GM12878 (cell line): ENCODE results near the gene GET3. TPM values are rescaled to one million over a fixed set of nuclear protein-coding genes. Genes with fewer than 3 reads are reported as not detected.

Experiments used
- ATAC-seq: fragments of 200-7000 bp; cut with Tn5 transposase; 3 replicates; pipeline ENCODE4 v1.9.1; 2020; ENCODE audit warnings: mild to moderate bottlenecking, moderate library complexity
- BruUV-seq: library from RNA; stranded (reverse); fragments of 400-500 nt; replicated peaks from 2 replicates; lab custom pipeline; 2021; lab: Mats Ljungman, UMichigan
- CTCF ChIA-PET: fragments of 300-600 bp; sonication (Branson Sonifier 250); formaldehyde crosslinking; extraction: SDS; loops from one replicate; lab custom pipeline; 2021; ENCODE audit warnings: inconsistent platforms; lab: Yijun Ruan, JAX
- POLR2A ChIA-PET: fragments of 350-600 bp; formaldehyde crosslinking; extraction: SDS; loops from one replicate; lab custom pipeline; 2021; ENCODE audit warnings: inconsistent platforms; lab: Charles Lee
- RAD21 ChIA-PET: fragments of 300-600 bp; sonication (Branson Sonifier 250); formaldehyde crosslinking; loops from one replicate; lab custom pipeline; 2023; ENCODE audit warnings: antibody characterized with exemption; ENCODE audit not compliant: unreplicated experiment; lab: Charles Lee
- SMC1A ChIA-PET: fragments of 300-600 bp; sonication (Branson Sonifier 250); formaldehyde crosslinking; loops from one replicate; lab custom pipeline; 2023; ENCODE audit not compliant: unreplicated experiment, uncharacterized antibody; lab: Charles Lee
- DNase-seq: peaks from one replicate; pipeline ENCODE4 v3.0.0-alpha.2; 2011; ENCODE audit warnings: low read depth, low spot score
- FAIRE-seq: peaks from 3 replicates; lab custom pipeline; 2011; peaks lifted over from hg19 to GRCh38; lab: Jason Lieb, UNC
- H2AFZ ChIP-seq: 2 replicates; pipeline ENCODE4 v1.6.0; 2011; ENCODE audit warnings: low read depth, low read length, control low read depth; ENCODE audit not compliant: control insufficient read depth
- H3K27ac ChIP-seq: 2 replicates; pipeline ENCODE4 v1.5.1; 2011; ENCODE audit warnings: control low read depth; ENCODE audit not compliant: control insufficient read depth, insufficient read depth
- H3K27me3 ChIP-seq, 2 experiments: replicated peaks in 1 of 2; 2 replicates each; pipeline versions ENCODE4 v1.6.0 to v1.6.1; 2011; ENCODE audit warnings: low read length in 1 of 2; ENCODE audit not compliant: control insufficient read depth in 2 of 2, insufficient read depth in 2 of 2
- H3K36me3 ChIP-seq, 2 experiments: 2 replicates each; pipeline ENCODE4 v1.5.1; 2011; ENCODE audit warnings: low read length in 1 of 2; ENCODE audit not compliant: control insufficient read depth in 2 of 2, insufficient read depth in 2 of 2
- H3K4me1 ChIP-seq: 2 replicates; pipeline ENCODE4 v1.6.1; 2011; ENCODE audit warnings: mild to moderate bottlenecking, low read length, moderate library complexity, mixed read lengths; ENCODE audit not compliant: control insufficient read depth, insufficient read depth
- H3K4me2 ChIP-seq: 2 replicates; pipeline ENCODE4 v1.6.0; 2011; ENCODE audit warnings: control low read depth; ENCODE audit not compliant: control insufficient read depth, insufficient read depth
- H3K4me3 ChIP-seq: fragments of 200-600 bp; sonication (generic); 2 replicates; pipeline ENCODE4 v1.5.1; 2016
- H3K79me2 ChIP-seq: 2 replicates; pipeline ENCODE4 v1.6.0; 2011; ENCODE audit warnings: low read length; ENCODE audit not compliant: control insufficient read depth, insufficient read depth
- H3K9ac ChIP-seq: 2 replicates; pipeline ENCODE4 v1.8.0; 2011; ENCODE audit warnings: low read length, control low read depth, mixed read lengths; ENCODE audit not compliant: control insufficient read depth, insufficient read depth
- H3K9me3 ChIP-seq: replicated peaks from 3 replicates; pipeline ENCODE4 v1.5.1; 2011; ENCODE audit warnings: mild to moderate bottlenecking, low read length; ENCODE audit not compliant: control insufficient read depth, insufficient read depth
- H4K20me1 ChIP-seq: 2 replicates; pipeline ENCODE4 v1.6.0; 2011; ENCODE audit not compliant: control insufficient read depth, insufficient read depth
- ATF7 ChIP-seq: fragments of 450-650 bp; IDR thresholded peaks from 2 replicates; pipeline ENCODE4 v1.6.1; 2016; ENCODE audit warnings: low read depth, mild to moderate bottlenecking
- CHD2 ChIP-seq: IDR thresholded peaks from 2 replicates; pipeline ENCODE4 v1.6.1; 2011; ENCODE audit warnings: low read depth, low read length, improper control_type of control experiment, borderline replicate concordance
- E2F8 ChIP-seq: fragments of 450-650 bp; IDR thresholded peaks from 2 replicates; pipeline ENCODE4 v1.6.1; 2018; ENCODE audit warnings: mild to moderate bottlenecking, low read depth, moderate library complexity; ENCODE audit not compliant: partially characterized antibody
- HDGF ChIP-seq: fragments of 450-650 bp; IDR thresholded peaks from 2 replicates; pipeline ENCODE4 v1.6.1; 2016; ENCODE audit warnings: antibody characterized with exemption
- IRF5 ChIP-seq: fragments of 450-650 bp; IDR thresholded peaks from 2 replicates; pipeline ENCODE4 v1.6.1; 2017; ENCODE audit warnings: borderline replicate concordance
- MLLT1 ChIP-seq: fragments of 450-650 bp; IDR thresholded peaks from 2 replicates; pipeline ENCODE4 v1.6.1; 2016; ENCODE audit warnings: mild to moderate bottlenecking
- PBX3 ChIP-seq: IDR thresholded peaks from 2 replicates; pipeline ENCODE4 v1.6.1; 2011; ENCODE audit warnings: mild to moderate bottlenecking, low read depth, low read length, moderate library complexity; ENCODE audit not compliant: insufficient replicate concordance
- RAD51 ChIP-seq: fragments of 450-650 bp; IDR thresholded peaks from 2 replicates; pipeline ENCODE4 v1.6.1; 2016; ENCODE audit warnings: moderate library complexity, mild to moderate bottlenecking, inconsistent platforms
- SKIL ChIP-seq: fragments of 450-650 bp; IDR thresholded peaks from 2 replicates; pipeline ENCODE4 v1.6.1; 2017; ENCODE audit warnings: mild to moderate bottlenecking, low read depth, inconsistent platforms; ENCODE audit not compliant: poor library complexity, severe bottlenecking
- SUPT20H ChIP-seq: IDR thresholded peaks from 2 replicates; pipeline ENCODE4 v1.6.1; 2011; ENCODE audit warnings: low read depth, mild to moderate bottlenecking, low read length, moderate library complexity, borderline replicate concordance; ENCODE audit not compliant: control insufficient read depth
- SUZ12 ChIP-seq: fragments of 200-600 bp; sonication (generic); IDR thresholded peaks from one replicate; pipeline ENCODE4 v1.6.1; 2018; ENCODE audit warnings: antibody characterized with exemption, mild to moderate bottlenecking; ENCODE audit not compliant: unreplicated experiment
- USF2 ChIP-seq: IDR thresholded peaks from 2 replicates; pipeline ENCODE4 v1.6.1; 2011; ENCODE audit warnings: low read depth, low read length, improper control_type of control experiment, borderline replicate concordance
- ZNF622 ChIP-seq: fragments of 450-650 bp; IDR thresholded peaks from 2 replicates; pipeline ENCODE4 v1.6.1; 2017; ENCODE audit warnings: mild to moderate bottlenecking, inconsistent platforms
- WGBS: methylation state at CpG from one replicate; pipeline ENCODE4 v1.1.6; 2016; ENCODE audit warnings: low lambda C conversion rate; ENCODE audit not compliant: insufficient replicate concordance, insufficient coverage; ENCODE audit errors: missing lambda C conversion rate; 5-methylcytosine and 5-hydroxymethylcytosine counted together
- in situ Hi-C: fragments of 300-500 bp; cut with MboI; formaldehyde crosslinking; loops from 9 replicates; pipeline ENCODE4 v1.14.3; 2018; ENCODE audit warnings: mixed read lengths
- intact Hi-C: fragments of 100-400 bp; cut with micrococcal nuclease; formaldehyde crosslinking; loops from one replicate; pipeline ENCODE4 v1.14.2; 2022; ENCODE audit not compliant: unreplicated experiment
- polyA plus RNA-seq, 11 experiments: library from polyadenylated mRNA; depleted of rRNA in 4 of 11; unstranded in 6 of 11; stranded (reverse) in 5 of 11; fragments of >200 nt; fragmentation: Nextera tagmentation in 4 of 11; fragmentation: Illumina TruSeq in 1 of 11; extraction: Ambion mirVana in 4 of 11; extraction: Trizol in 1 of 11; gene quantifications; 1 replicate in 1 of 11; 2 replicates in 10 of 11; pipeline versions ENCODE4 v1.2.1 to v1.2.3, GENCODE V29; 2011 to 2016; ENCODE audit warnings: inconsistent platforms in 2 of 11, missing spikeins in 2 of 11, low read depth in 1 of 11
- total RNA-seq, 4 experiments: library from RNA; depleted of rRNA in 3 of 4; stranded (reverse); fragments of >200 nt in 3 of 4; fragmentation: Illumina TruSeq in 1 of 4; extraction: Trizol in 1 of 4; gene quantifications; 2 replicates each; pipeline versions ENCODE4 v1.2.1 to v1.2.3, GENCODE V29; 2013 to 2021

GET3 gene
- total and polyA plus RNA-seq, 10 of the 15 experiments (the other 5 are each of a cell fraction or from before 2014, with no cell fraction given): 14.5 to 144 (median 97.2) TPM

GRCh38 chr19:12782174-12782423 is 44.8 kb downstream of the GET3 start:
- no TSS peak for BruUV-seq
- no peaks in the 10 kb centered on the region for H3K36me3 ChIP-seq
- RAD21 ChIA-PET: interaction anchor here (1.4 to 2.7 kb wide), 3 partner anchors 9 to 14 kb away, joined by 13 to 23 read pairs (median 16); partner anchors contain the start of gene JUNB
- peak overlapping the region; percentile 97 for H3K4me2 ChIP-seq
- H3K79me2 ChIP-seq: peaks cover 9% of the 10 kb centered on the region
- intact Hi-C loops: loop anchor here (5.0 to 10.0 kb wide), 2 partner anchors 170 to 1687 kb away; partner anchors contain the start of genes ZNF490 and ZNF791
- no peaks in the 10 kb centered on the region for H4K20me1 ChIP-seq
- peak overlapping the region; percentile 97 for H3K27ac ChIP-seq
- FAIRE-seq (no peak), ATAC-seq (no peak), DNase-seq (no peak)
- peak overlapping the region; percentile 65; the same call in 1 of the 2 replicates for H3K4me3 ChIP-seq
- CTCF ChIA-PET: interaction anchor here (12.1 kb wide), 1 partner anchor 14 kb away, joined by 537 read pairs; the partner anchor contains the start of gene JUNB
- no peaks in the 10 kb centered on the region for H3K27me3 ChIP-seq
- POLR2A ChIA-PET: interaction anchor here (0.5 to 9.3 kb wide), 3 partner anchors 12 to 1407 kb away, joined by 3 to 303 read pairs (median 11); partner anchors contain the start of gene JUNB
- H3K9me3 ChIP-seq: no peaks in the 10 kb centered on the region
- H2AFZ ChIP-seq: peak overlapping the region; percentile 78
- H3K4me1 ChIP-seq: peaks cover 67% of the 10 kb centered on the region
- peak overlapping the region; percentile 77 for H3K9ac ChIP-seq
- SMC1A ChIA-PET: interaction anchor here (8.4 kb wide), 1 partner anchor 14 kb away, joined by 240 read pairs; the partner anchor contains the start of gene JUNB
- in situ Hi-C loops: no loop called here
- WGBS: 1% methylated on average over 11 of the region's 12 CpGs
- no peak for TF ChIP-seq SUPT20H
- no peak for TF ChIP-seq CHD2
- TF ChIP-seq SUZ12: no peak
- 0 out of 2 replicates have a peak, but pooled peaks have one; percentile 17 for TF ChIP-seq ATF7
- TF ChIP-seq PBX3: peak; percentile 71
- peak; percentile 56 for TF ChIP-seq E2F8
- TF ChIP-seq IRF5: peak; percentile 44; the same call in 1 of the 2 replicates
- no peak for TF ChIP-seq ZNF622
- TF ChIP-seq HDGF: peak; percentile 95
- no peak for TF ChIP-seq USF2
- peak; percentile 37; the same call in 1 of the 2 replicates for TF ChIP-seq RAD51
- TF ChIP-seq SKIL: peak; percentile 50
- TF ChIP-seq MLLT1: peak; percentile 80
